ENCODE measurements around the gene TDRD5. TPM values are rescaled to one million over a fixed set of nuclear protein-coding genes. Genes with fewer than 3 reads are reported as not detected.

TDRD5 gene, protein sequence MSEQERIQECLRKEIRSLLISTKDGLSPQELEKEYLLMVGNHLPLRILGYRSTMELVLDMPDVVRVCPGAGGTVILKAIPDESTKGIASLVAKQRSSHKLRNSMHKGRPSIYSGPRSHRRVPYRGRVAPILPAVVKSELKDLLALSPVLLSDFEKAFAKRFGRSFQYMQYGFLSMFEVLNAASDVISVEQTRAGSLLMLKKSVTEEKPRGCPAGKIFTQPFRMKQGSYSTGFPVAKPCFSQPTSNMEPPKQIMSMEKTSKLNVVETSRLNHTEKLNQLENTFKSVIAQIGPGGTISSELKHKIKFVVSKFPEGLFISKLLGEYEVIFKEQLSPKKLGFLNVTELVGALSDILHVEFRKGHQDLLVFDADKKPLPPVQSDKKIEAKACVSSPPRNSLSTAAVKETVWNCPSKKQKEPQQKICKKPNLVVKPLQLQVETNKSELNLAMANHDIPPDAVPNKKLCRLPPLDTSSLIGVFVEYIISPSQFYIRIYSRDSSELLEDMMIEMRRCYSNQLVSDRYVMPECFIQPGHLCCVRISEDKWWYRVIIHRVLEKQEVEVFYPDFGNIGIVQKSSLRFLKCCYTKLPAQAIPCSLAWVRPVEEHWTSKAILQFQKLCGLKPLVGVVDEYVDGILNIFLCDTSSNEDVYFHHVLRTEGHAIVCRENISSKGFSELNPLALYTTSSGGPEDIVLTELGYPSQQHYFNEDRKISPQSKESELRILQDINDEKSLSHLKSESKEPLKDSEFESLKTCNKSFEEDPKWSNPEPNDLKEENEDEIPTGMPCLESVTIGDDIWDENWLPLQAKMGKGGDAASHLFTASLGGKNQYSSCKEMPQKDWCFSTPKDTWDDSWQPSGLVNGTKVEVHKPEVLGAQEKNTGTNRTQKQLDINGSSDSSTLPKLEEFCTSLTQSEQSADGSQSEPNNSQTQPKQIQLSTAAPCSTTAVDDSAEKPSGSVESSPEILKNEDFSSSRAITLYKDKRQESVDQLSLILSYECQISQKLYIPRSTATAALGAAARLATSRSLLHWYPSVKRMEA
- not detected in 2 replicates for polyA plus RNA-seq (2011; rRNA removed)
- polyA minus RNA-seq (2011; rRNA and poly(A)+ RNA removed), result not detected in 2 replicates

DNA sequence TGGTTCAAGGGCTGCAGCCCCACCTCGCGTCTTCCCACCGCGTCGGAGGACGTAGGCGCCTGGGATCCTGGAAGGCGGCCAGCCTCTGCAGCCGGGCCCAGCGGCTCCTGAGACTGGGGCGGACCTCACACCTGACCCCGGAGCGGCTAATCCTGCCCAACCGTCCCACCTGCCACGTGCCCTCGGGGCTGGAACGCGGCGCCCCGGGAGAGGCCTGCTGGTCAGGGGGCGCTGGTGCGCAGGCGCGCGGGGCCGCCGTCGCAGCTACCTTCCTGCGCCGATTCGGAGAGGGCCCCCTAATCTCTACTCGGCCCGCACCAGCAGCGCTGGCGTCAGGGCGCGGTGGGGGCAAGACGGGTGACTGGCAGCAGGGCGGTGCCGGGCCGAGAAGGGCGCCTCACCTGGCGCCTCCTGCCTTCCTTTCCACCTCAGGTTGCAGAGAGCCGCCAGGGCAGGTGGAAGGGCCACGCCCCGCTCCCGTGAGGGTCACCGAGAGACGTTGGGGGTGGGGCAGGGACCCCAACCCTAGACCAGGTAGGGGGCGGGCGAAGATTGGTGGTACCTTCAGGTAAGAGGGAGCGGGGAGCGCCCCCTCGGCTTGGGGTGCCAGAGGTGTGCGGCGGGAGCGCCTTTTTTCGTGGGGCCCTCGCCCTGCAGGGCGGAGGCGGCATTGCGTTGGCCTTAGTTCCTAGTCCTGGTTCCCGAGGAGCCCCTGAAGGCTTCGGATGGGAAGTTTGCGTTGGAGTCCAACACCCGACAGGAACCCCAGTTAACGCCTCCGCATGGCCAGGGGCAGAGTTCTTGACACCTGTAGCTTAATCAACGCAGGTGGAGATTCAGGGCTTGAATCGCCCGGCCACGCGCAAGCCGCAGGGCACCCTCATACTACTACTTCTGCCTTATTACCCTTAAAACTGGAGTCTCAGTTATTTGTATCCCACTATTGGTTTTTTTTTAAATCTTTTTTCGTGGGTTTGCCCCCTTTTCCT is at the start of gene TDRD5:
Gene TDRD5 (plus strand): TSS at position 241 of the 989 bp plus-strand sequence. CDS start 784 bp downstream, outside the sequence.
- no peak for TF ChIP-seq CTCF (IDR thresholded peaks at IDR 0.05; ENCODE audit: insufficient read depth, low read depth, low read length)
- DNase-seq (ENCODE audit: low read depth), result no peak
- POLR2A ChIA-PET, result no interaction called here
- CTCF ChIA-PET, result interaction anchor here (0.7 kb wide), 1 partner anchor 17 kb away, joined by 3 read pairs; no protein-coding TSS in a partner anchor
- H3K36me3 ChIP-seq (ENCODE audit: control insufficient read depth, insufficient read depth, low read length), result no peaks in the 10 kb centered on the region
- no peak within 1 kb of the TSS; the same call in 1 of the 2 replicates for H3K4me3 ChIP-seq (ENCODE audit: low read depth, low read length)
- peaks cover 6% of the 10 kb centered on the region for H3K27me3 ChIP-seq (ENCODE audit: control insufficient read depth, insufficient read depth, low read length)

- H3K36me3 ChIP-seq (ENCODE audit: control insufficient read depth, insufficient read depth, low read length), result no peaks in the 10 kb centered on the region
- no peak overlapping the region for H3K4me3 ChIP-seq (ENCODE audit: low read depth, low read length)
- no peak for DNase-seq (ENCODE audit: low read depth)
- TF ChIP-seq CTCF (IDR thresholded peaks at IDR 0.05; ENCODE audit: insufficient read depth, low read depth, low read length), result no peak
- ChIA-PET POLR2A (no interaction called here), CTCF (no interaction called here)
- no peaks in the 10 kb centered on the region for H3K27me3 ChIP-seq (ENCODE audit: control insufficient read depth, insufficient read depth, low read length)
Measured at GRCh38 chr1:179545321-179545720, 46.3 kb upstream of the TDRD5 start.

GRCh38 chr1:179547021-179547535 is 44.6 kb upstream of the TDRD5 start:
- DNase-seq (ENCODE audit: low read depth), result no peak
- H3K4me3 ChIP-seq (ENCODE audit: low read depth, low read length), result no peak overlapping the region
- ChIA-PET CTCF (no interaction called here), POLR2A (no interaction called here)
- no peaks in the 10 kb centered on the region for H3K36me3 ChIP-seq (ENCODE audit: control insufficient read depth, insufficient read depth, low read length)
- H3K27me3 ChIP-seq (ENCODE audit: control insufficient read depth, insufficient read depth, low read length), result no peaks in the 10 kb centered on the region
- TF ChIP-seq CTCF (IDR thresholded peaks at IDR 0.05; ENCODE audit: insufficient read depth, low read depth, low read length), result no peak

GRCh38 chr1:179548666-179549367 is 42.8 kb upstream of the TDRD5 start:
- H3K36me3 ChIP-seq (ENCODE audit: control insufficient read depth, insufficient read depth, low read length), result no peaks in the 10 kb centered on the region
- no peak for TF ChIP-seq CTCF (IDR thresholded peaks at IDR 0.05; ENCODE audit: insufficient read depth, low read depth, low read length)
- no peaks in the 10 kb centered on the region for H3K27me3 ChIP-seq (ENCODE audit: control insufficient read depth, insufficient read depth, low read length)
- POLR2A ChIA-PET, result no interaction called here
- no peak overlapping the region for H3K4me3 ChIP-seq (ENCODE audit: low read depth, low read length)
- DNase-seq (ENCODE audit: low read depth), result no peak
- CTCF ChIA-PET, result no interaction called here
